Measurements from ENCODE around the gene ZNF440. TPM values are rescaled to one million over a fixed set of nuclear protein-coding genes. Genes with fewer than 3 reads are reported as not detected.
"Not testable (repeated sequence)": the region's sequence is repeated elsewhere in the genome, so short reads cannot be mapped to it uniquely, and the experiment has no call there.

Gene ZNF440
- total RNA-seq, 1 experiment from 2014 or later, result 11.9 TPM

GRCh38 chr19:11767633-11768133 is 46.4 kb upstream of the ZNF440 start:
- H3F3A ChIP-seq (ENCODE audit: low read length, unreplicated experiment), result no peaks in the 10 kb centered on the region
- H2AFZ ChIP-seq (ENCODE audit: low read length), result peak overlapping the region; percentile 89
- ChIA-PET POLR2A (ENCODE audit: unreplicated experiment) (no interaction called here), CTCF (no interaction called here)
- intact Hi-C loops (cut with micrococcal nuclease), result loop anchor here (1.0 kb wide), 1 partner anchor 67 kb away; no protein-coding TSS in a partner anchor
- peaks cover 14% of the 10 kb centered on the region; the same call in 1 of the 2 replicates for H3K9me3 ChIP-seq (ENCODE audit: low read length)
- H3K27me3 ChIP-seq (ENCODE audit: low read length), result no peaks in the 10 kb centered on the region
- peak overlapping the region; percentile 49 for H3K27ac ChIP-seq (ENCODE audit: low read length)
- H3K4me1 ChIP-seq (ENCODE audit: insufficient read depth, low read length), result peaks cover 8% of the 10 kb centered on the region; the same call in 1 of the 2 replicates
- TSS peak; percentile 34 for BruUV-seq (replicated peaks)
- DNase-seq, result peak; percentile 43
- H3K9me2 ChIP-seq (replicated peaks; ENCODE audit: low read length), result no peaks in the 10 kb centered on the region
- H3K79me2 ChIP-seq (ENCODE audit: low read length), result peaks cover 22% of the 10 kb centered on the region
- TF ChIP-seq EZH2phosphoT487 (IDR thresholded peaks at IDR 0.05; ENCODE audit: borderline replicate concordance, low read length), result no peak
- TF ChIP-seq EZH2 (IDR thresholded peaks at IDR 0.05; ENCODE audit: low read length, unreplicated experiment), result no peak
- TF ChIP-seq, protein P1, sequence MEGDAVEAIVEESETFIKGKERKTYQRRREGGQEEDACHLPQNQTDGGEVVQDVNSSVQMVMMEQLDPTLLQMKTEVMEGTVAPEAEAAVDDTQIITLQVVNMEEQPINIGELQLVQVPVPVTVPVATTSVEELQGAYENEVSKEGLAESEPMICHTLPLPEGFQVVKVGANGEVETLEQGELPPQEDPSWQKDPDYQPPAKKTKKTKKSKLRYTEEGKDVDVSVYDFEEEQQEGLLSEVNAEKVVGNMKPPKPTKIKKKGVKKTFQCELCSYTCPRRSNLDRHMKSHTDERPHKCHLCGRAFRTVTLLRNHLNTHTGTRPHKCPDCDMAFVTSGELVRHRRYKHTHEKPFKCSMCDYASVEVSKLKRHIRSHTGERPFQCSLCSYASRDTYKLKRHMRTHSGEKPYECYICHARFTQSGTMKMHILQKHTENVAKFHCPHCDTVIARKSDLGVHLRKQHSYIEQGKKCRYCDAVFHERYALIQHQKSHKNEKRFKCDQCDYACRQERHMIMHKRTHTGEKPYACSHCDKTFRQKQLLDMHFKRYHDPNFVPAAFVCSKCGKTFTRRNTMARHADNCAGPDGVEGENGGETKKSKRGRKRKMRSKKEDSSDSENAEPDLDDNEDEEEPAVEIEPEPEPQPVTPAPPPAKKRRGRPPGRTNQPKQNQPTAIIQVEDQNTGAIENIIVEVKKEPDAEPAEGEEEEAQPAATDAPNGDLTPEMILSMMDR (conservative IDR thresholded peaks at IDR 0.05; ENCODE audit: low read depth, low read length), result no peak
- peak; percentile 17 for ATAC-seq
- peak overlapping the region; percentile 92 for H3K4me2 ChIP-seq (ENCODE audit: low read length)
- peak overlapping the region; percentile 81 for H3K9ac ChIP-seq (ENCODE audit: low read length)
- H3K36me3 ChIP-seq (ENCODE audit: low read depth, low read length), result peaks cover 23% of the 10 kb centered on the region; the same call in 1 of the 2 replicates
- no peaks in the 10 kb centered on the region for H4K20me1 ChIP-seq (ENCODE audit: low read length)
- peak overlapping the region; percentile 77 for H3K4me3 ChIP-seq (ENCODE audit: low read length)

DNA sequence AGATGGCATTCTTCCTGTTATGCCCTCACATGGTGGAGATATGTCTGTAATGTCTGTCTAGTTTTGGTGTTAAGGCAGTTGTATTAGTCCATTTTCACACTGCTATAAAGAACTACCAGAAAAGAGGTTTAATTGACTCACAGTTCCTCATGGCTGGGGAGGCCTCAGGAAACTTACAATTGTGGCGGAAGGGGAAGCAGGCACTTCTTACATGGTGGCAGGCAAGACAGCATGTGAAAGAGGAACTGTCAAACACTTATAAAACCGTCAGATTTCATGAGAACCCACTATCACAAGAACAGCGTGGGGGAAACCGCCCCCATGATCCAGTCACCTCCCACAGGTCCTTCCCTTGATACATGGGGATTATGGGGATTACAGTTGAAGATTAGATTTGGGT is 44.1 kb upstream of the ZNF440 start:
- intact Hi-C loops (cut with micrococcal nuclease), result no loop called here
- CTCF ChIA-PET, result no interaction called here
- Histone ChIP-seq H3K9me2 (replicated peaks; ENCODE audit: low read length) (no peaks in the 10 kb centered on the region), H2AFZ (ENCODE audit: low read length) (no peak overlapping the region), H3K79me2 (ENCODE audit: low read length) (peaks cover 31% of the 10 kb centered on the region), H3K9ac (ENCODE audit: low read length) (no peak overlapping the region), H3K27me3 (ENCODE audit: low read length) (no peaks in the 10 kb centered on the region), H3K36me3 (ENCODE audit: low read depth, low read length) (peaks cover 40% of the 10 kb centered on the region; the same call in 1 of the 2 replicates), H3K4me1 (ENCODE audit: insufficient read depth, low read length) (peaks cover 8% of the 10 kb centered on the region; the same call in 1 of the 2 replicates), H3K4me2 (ENCODE audit: low read length) (no peak overlapping the region), H3K9me3 (ENCODE audit: low read length) (peaks cover 18% of the 10 kb centered on the region), H3K27ac (ENCODE audit: low read length) (no peak overlapping the region), H3F3A (ENCODE audit: low read length, unreplicated experiment) (no peaks in the 10 kb centered on the region), H3K4me3 (ENCODE audit: low read length) (no peak overlapping the region), H4K20me1 (ENCODE audit: low read length) (no peaks in the 10 kb centered on the region)
- DNase-seq (no peak), ATAC-seq (no peak)
- POLR2A ChIA-PET (ENCODE audit: unreplicated experiment), result no interaction called here
- BruUV-seq (replicated peaks), result no TSS peak
- TF ChIP-seq EZH2phosphoT487 (IDR thresholded peaks at IDR 0.05; ENCODE audit: borderline replicate concordance, low read length) (no peak), EZH2 (IDR thresholded peaks at IDR 0.05; ENCODE audit: low read length, unreplicated experiment) (no peak)
- TF ChIP-seq, protein P1 (conservative IDR thresholded peaks at IDR 0.05; ENCODE audit: low read depth, low read length), result no peak

- ATAC-seq; H4K20me1 ChIP-seq (ENCODE audit: low read length); H3K27me3 ChIP-seq (ENCODE audit: low read length); POLR2A ChIA-PET (ENCODE audit: unreplicated experiment); H3K4me3 ChIP-seq (ENCODE audit: low read length); H2AFZ ChIP-seq (ENCODE audit: low read length); H3K27ac ChIP-seq (ENCODE audit: low read length); BruUV-seq (replicated peaks); H3K4me1 ChIP-seq (ENCODE audit: insufficient read depth, low read length); H3K9me2 ChIP-seq (replicated peaks; ENCODE audit: low read length); DNase-seq; H3K4me2 ChIP-seq (ENCODE audit: low read length); H3F3A ChIP-seq (ENCODE audit: low read length, unreplicated experiment); intact Hi-C loops (cut with micrococcal nuclease); H3K9ac ChIP-seq (ENCODE audit: low read length): not testable (repeated sequence)
- Histone ChIP-seq H3K9me3 (ENCODE audit: low read length) (peaks cover 29% of the 10 kb centered on the region), H3K79me2 (ENCODE audit: low read length) (peaks cover 32% of the 10 kb centered on the region), H3K36me3 (ENCODE audit: low read depth, low read length) (peaks cover 51% of the 10 kb centered on the region)
- CTCF ChIA-PET, result interaction anchor here (0.5 kb wide), 1 partner anchor 528 kb away, joined by 4 read pairs; no protein-coding TSS in a partner anchor
Observed at GRCh38 chr19:11771520-11771919, 42.6 kb upstream of the ZNF440 start.

- H3K36me3 ChIP-seq (ENCODE audit: low read depth, low read length), result peaks cover 78% of the 10 kb centered on the region
- H3K27ac ChIP-seq (ENCODE audit: low read length); ATAC-seq; H3K4me3 ChIP-seq (ENCODE audit: low read length); H3K4me2 ChIP-seq (ENCODE audit: low read length); H3K27me3 ChIP-seq (ENCODE audit: low read length); POLR2A ChIA-PET (ENCODE audit: unreplicated experiment); H3K4me1 ChIP-seq (ENCODE audit: insufficient read depth, low read length); CTCF ChIA-PET; BruUV-seq (replicated peaks); H3F3A ChIP-seq (ENCODE audit: low read length, unreplicated experiment); H3K9me2 ChIP-seq (replicated peaks; ENCODE audit: low read length); H3K9ac ChIP-seq (ENCODE audit: low read length); H4K20me1 ChIP-seq (ENCODE audit: low read length); H2AFZ ChIP-seq (ENCODE audit: low read length); intact Hi-C loops (cut with micrococcal nuclease); DNase-seq: not testable (repeated sequence)
- H3K79me2 ChIP-seq (ENCODE audit: low read length), result 0 out of 2 replicates have a peak, but pooled peaks cover 10% of the 10 kb centered on the region
- H3K9me3 ChIP-seq (ENCODE audit: low read length), result peaks cover 68% of the 10 kb centered on the region
Observed at GRCh38 chr19:11776669-11777068, 37.4 kb upstream of the ZNF440 start.

Measured in PC-3 (cell line).